Stromal cell of bone marrow (primary cell): ENCODE results near the gene CD226.

Experiments used
- DNase-seq: peaks from one replicate; pipeline ENCODE4 v3.0.0-alpha.2; 2012; ENCODE audit warnings: low read depth

CD226 gene

DNA sequence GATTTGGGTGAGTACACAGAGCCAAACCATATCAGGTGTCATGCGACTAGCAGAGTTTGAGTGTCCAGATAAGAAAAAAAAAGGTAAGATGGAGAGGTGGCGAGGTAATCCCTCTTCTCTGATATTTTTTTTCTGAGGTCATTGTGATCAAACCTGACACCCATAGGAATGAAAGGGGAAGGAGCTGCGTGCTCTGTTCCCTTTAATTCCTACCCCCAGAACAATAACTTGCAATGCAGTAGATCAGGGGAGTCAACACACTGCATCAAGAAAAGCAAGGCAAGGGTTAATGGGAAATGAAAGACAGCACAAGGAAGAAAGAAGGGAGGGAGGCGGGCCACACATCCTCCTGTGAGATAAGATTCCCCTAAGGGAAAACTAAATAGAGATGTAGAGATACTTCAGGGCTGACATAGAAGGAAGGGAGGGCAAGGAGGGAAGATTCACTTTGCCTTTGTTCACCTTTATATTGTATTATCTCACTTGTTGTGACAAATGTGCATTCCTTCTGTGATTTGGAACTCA lies 132.8 kb downstream of the CD226 start:
- no peak for DNase-seq

DNA sequence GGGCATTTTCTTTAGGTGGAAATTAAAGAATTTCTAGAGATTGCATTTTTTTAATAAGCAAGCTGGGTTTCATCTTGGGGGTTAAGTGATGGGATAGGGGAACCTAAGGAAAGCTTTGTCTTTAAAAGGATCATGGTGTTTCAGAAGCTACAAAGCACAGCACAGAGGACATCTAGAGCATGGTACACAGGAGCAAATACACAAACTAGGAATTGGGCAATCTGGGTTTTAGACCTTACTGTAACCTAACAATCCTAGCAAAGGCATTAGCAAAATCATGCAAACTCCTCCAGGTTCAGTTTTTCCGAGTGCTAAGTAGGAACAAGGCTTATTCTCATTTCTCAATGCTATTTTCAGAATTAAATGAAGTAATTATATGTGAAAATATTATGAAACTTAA lies 134.1 kb downstream of the CD226 start:
- DNase-seq: no peak

DNA sequence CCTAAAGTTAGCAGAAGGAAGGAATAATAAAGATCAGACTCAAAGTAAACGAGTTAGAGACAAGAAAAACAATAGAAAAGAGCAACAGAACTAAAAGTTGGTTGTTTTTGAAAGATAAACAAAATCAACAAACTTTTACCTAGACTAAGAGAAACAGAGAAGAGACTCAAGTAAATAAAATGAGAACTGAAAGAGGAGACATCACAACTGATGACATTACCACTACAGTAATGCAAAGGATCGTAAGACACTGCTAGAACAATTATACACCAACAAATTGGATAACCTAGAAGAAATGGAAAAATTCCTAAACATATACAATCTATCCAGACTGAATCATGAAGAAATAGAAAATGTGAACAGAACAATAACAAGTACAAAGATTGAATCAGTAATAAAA lies 139.3 kb downstream of the CD226 start:
- no peak for DNase-seq

DNA sequence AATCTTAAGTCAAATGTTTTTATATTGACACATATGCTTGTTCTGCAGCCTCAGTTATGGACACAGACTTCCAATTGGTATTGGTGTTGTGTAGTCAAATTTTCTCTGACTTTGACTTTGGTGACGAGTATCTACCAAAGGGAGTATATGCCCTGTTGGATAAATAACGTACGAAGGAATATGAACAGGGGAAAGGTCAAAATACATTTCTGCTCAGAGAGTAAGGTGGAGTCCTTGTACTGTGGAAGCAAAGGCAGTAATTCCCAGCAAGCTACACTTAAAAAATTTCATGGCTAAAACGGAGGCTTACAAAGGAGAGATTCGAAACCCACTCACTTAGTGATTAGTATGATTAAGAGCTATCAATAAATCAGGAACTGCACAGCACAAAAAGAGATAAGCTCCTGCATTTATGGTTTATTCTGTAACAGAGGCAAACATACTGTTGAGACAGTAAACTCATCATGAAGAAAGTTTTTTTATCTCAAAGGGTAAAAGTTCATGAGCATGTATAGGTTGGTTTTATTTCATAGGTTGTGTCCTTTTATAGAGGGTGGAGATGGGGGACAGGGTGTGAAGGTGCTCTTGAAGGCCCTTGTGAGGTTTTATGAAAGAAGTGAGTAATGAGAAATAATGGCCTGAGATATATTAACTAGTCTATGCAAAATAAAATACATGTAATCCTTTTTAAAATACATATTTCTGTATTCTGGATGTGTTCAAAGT lies 142.7 kb downstream of the CD226 start:
- DNase-seq: no peak
